Amygdala (tissue), 56 donors: Measurements from ENCODE around the gene TUBG2.

Source experiments
- DNase-seq, 56 donors: peaks; one replicate each; lab custom pipeline; 2025; lab: John Stamatoyannopoulos, UW

TUBG2 gene

DNA sequence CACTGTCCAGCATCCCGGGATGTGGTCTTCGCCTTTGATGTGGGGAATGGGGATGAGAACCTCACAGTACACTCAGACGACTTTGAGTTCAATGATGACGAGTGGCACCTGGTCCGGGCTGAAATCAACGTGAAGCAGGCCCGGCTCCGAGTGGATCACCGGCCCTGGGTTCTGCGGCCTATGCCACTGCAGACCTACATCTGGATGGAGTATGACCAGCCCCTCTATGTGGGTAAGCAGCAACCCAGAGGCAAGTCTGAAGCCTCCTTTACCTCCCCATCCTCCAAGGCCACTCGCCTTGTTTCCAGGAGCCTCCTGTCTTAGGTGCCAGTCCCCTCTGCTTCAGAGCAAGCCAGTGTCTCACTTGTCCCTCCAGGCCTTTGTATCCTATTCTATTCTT, 33.4 kb downstream of the TUBG2 start:
- DNase-seq = no peak

DNA sequence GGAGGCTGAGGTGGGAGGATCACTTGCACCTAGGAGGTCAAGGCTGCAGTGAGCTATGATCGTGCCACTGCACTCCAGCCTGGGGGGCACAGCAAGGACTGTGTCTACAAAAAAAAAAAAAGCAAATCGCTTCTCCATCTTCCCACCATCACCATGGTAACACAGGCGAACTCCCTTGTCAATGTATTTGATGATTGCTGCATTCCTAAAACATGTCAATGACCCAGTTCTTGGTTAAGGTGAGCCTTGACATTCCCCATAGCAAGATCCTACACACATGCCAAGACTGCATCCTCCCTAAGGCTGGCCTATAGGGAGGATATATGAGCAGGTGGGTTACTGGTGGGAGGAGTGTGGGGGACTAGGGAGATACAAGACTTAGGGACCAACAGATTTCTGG, 35.4 kb downstream of the TUBG2 start:
- no peak for DNase-seq

DNA sequence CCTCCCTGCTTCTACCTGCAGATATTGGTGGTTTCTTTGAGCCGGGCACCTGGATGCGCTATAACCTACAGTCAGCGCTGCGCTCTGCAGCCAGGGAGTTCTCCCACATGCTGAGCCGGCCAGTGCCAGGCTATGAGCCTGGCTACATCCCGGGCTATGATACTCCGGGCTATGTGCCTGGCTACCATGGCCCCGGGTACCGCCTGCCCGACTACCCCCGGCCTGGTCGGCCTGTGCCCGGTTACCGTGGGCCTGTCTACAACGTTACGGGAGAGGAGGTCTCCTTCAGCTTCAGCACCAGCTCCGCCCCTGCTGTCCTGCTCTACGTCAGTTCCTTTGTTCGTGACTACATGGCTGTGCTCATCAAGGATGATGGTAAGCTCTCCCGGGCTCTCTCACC, 36.4 kb downstream of the TUBG2 start:
- DNase-seq = no peak

DNA sequence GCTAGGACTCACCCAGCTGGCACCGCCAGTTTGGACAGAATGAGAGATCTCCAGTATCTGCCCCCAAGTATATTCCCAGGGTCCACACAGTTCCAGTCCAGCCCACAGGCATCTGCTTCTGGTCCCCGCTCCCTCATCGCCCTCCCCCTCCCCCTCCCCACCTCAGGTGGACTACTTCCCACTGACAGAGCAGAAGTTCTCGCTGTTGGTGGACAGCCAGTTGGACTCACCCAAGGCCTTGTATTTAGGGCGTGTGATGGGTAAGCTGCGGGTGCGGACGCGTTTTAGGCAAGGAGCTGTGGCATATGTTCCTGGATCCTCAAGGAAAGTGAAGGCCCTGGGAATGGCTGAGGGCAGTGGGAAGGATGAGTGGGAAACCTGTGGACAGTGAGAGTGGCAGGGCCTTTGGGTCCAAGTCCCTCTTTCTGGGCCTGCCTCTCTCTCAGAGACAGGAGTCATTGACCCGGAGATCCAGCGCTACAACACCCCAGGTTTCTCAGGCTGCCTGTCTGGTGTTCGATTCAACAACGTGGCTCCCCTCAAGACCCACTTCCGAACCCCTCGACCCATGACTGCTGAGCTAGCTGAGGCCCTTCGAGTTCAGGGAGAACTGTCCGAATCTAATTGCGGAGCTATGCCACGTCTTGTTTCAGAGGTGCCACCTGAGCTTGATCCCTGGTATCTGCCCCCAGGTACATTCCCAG, 38.2 kb downstream of the TUBG2 start:
- no peak for DNase-seq

DNA sequence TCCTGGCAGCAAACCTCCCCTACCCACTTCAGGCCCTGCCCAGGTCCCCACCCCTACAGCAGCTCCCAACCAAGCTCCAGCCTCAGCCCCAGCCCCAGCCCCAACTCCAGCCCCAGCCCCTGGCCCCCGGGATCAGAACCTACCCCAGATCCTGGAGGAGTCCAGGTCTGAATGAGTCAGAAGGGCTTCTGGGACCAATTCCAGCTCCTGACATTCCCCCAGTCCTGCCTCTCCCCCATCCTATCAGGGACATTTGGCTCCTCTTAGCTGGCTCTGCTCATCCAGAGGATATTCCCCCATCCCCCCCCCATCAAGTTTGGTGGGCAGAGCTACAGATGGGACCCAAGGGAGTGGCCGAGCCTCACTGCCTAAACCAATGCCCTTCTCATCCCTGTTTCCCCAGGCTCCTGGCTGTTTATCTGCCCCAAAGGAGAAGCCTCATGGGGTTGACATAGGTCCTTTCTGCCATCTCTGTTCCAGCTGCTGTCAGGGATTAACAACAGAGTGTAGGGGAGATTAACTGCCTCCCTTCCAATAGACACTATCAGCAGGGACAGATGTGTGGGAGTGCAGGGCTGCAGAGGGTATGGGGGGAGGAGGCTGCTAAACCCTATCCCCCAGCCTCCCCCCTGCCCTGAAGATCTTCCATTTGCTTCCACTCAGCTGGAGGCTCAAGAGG, 39.8 kb downstream of the TUBG2 start:
- DNase-seq = no peak

DNA sequence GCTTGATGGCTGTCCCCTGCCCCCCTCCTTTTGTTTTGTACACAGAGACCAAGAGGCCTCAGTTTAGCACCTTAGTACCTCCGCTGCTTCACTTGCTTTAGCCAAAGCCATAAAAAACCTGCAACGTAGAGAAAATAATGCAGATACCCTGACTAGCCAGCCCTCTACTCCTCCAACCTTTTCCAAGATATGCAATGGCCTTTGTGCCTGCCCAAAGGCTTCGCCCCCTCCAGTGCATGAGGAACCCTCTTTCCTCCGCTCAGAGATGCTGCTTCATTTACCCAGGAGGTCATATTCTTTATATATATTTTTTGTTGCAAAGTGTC, 40.3 kb downstream of the TUBG2 start:
- no peak for DNase-seq

DNA sequence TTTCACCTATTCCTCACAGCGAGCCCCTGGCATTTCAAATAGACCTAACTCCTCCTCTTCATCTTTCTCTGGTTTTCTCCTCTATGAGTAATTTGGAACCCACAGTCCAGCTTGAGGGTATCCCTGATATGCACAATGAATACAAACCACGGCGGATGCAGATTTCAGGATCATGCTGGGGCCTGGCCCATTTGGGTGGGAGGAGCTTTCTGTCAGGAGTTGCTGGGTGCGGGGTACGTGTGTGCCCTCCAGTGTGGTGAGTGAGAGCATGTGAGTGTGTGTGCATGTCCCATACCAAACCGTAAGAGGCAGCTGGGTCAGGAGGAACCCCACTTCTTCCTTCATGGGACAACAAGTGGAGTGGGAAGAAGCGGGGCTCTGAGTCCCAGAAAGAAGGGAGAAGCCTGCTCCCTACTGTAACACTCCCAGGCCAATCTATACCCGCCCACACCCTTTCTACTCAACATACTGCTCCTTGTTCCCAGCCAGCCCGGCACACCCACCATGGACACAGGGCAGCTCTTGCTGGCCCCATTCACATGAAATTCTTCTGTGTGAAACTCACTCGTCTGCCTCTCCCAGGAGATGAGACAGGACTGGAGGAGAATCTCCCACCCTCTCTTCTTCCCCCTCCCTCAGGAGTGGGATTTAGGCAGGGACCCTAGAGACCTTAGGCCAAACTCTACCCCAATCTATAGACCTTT, 41.7 kb downstream of the TUBG2 start:
- no peak for DNase-seq

DNA sequence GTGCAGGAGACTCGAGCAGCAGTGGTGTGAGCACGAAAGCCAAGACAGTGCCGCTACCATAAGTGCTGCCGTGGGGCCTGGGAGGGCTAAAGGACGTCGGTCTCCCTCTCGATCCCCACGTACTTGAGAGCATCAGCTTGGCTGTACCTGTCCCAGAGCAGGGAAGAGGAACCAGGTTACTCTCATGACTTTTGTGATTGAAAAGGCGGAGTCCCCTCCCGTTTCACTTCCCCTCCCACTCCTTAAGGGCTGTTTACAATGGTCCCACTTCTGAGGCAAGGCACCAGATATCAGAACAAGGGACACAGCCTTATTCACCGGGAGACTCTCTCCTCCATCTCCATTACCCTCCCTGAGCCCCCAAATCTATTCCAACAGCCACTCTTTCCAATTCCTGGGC, 43.4 kb downstream of the TUBG2 start:
- no peak for DNase-seq

DNA sequence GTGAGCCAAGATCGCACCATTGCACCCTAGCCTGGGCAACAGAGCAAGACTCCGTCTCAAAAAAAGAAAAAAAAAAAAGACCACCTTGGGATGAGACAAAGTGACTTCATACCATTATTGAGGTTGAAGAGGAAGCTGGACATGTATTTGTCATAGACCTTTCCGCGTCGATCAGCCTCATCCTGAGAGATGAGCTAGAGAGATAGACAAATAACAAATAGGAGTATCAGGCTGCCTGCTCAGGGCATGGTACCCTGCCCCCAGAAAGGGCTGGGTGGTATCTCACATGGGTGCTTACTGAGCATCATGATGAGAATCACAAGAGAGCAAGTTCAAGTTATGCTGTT, 45.4 kb downstream of the TUBG2 start:
- no peak for DNase-seq

DNA sequence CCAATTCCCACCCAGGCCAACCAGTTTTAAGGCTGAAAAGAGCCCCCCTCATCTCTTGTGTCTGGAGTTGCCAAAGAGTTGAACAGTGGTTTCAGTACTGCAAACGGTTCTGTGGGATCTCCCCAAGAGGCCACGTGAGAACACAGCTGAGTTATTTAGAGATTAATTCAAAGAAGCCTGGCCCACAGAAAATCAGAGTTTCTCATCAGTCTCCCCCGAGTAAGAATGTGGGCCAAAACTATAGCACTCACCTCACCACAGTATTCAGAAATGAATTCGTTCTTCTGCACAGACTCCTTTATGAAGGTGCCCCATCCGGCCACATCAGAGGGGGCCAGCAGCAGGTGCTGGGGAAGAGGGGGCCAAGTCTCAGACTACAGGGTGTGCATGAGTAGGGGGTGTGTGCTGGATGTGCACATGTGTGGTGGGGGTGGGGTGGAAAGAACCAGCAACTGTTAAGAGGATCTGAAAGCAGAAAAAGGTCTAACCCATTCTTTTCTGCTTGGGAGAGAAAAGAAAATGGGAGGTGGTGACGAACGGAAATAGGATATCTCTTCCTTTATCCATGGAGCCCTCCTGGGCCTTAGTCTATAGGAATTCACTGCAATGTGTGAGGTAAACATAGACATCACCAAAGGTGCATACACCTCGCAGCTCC, 45.9 kb downstream of the TUBG2 start:
- no peak for DNase-seq

DNA sequence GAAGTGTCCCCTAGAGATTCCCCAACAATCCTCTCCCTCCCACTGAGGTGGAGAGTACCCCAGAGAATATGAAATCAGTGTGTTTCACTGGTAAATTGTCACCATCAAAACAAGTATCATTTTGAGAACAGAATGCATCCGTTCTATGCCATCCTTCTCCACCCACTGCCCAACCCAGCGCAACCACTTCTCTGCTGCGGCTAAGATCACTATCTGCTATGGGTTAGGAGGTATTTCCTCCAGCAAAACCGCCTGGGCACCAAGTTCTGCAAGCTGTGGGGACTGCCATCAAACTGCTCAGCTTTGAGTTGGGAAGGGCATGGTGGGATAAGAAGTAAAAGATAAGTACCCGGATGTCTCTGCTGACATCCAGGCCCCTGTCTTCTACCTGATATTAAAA, 47.6 kb downstream of the TUBG2 start:
- no peak for DNase-seq

DNA sequence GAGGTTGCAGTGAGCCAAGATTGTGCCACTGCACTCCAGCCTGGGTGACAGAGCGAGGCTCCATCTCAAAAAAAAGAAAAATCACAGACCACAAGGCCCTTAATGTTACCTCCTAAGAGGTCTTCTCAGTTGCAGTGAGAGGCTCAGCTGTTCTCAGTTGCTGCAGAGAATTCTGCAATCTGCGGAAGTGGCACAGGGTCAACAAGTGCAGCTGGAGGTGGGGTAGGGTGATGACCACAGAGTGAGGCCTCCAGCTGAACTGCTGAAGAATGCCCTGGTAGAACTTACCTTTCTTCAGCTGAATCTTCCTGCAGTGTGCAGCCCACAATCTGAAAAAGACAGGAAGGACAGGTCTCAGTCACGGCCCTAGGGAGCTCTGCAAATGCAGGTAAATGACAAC, 49.5 kb downstream of the TUBG2 start:
- DNase-seq = no peak

DNA sequence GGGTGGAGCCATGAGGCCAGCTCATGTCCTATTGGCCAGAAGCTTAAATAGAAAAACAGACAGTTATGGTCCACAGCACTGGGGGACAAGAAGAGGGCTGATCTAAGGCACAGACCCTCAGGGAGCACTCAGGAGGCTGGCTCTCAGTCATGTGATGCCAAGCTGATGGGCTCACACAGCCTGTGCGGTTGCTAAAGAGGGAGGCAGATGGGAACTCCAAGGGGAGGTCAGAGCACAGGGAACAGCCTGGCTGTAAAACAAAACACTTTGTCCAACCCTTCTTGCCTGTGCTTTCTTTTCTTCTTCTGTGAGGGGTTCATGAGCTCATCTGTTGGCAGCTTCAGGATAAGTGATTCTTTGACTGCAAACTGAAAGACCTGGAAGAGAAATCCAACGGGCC, 50.5 kb downstream of the TUBG2 start:
- DNase-seq = no peak
